HPDE6-E6E7 (cell line): Measurements from ENCODE around the gene TUBGCP4.
"Not testable (repeated sequence)": the region's sequence is repeated elsewhere in the genome, so short reads cannot be mapped to it uniquely, and the experiment has no call there.

Experiments
- DNase-seq: peaks from one replicate; pipeline ENCODE4 v3.0.0; 2011; ENCODE audit warnings: missing footprints; ENCODE audit errors: extremely low spot score

Gene TUBGCP4

GRCh38 chr15:43370975-43371974, at the start of gene TUBGCP4, which contains the start of gene ZSCAN29:
TSS of gene TUBGCP4 (plus strand) at chr15:43371101. CDS start at chr15:43371355, 254 bp downstream.
TSS of gene ZSCAN29 (minus strand) at chr15:43371043. CDS start at chr15:43369913, 1,130 bp downstream.
- peak; percentile 85 for DNase-seq

GRCh38 chr15:43325039-43325684, 45.7 kb upstream of the TUBGCP4 start:
- DNase-seq, result no peak

GRCh38 chr15:43329217-43329959, 41.5 kb upstream of the TUBGCP4 start:
- DNase-seq, result peak; percentile 19

GRCh38 chr15:43329960-43330779, 40.7 kb upstream of the TUBGCP4 start, which contains the start of gene LCMT2:
TSS of gene LCMT2 (minus strand) at chr15:43330573. CDS start at chr15:43330489, 84 bp downstream.
- peak; percentile 88 for DNase-seq

GRCh38 chr15:43330780-43331087, 40.2 kb upstream of the TUBGCP4 start:
- DNase-seq, result no peak

- DNase-seq, result no peak
These were observed 24.6 kb upstream of the TUBGCP4 start for GRCh38 chr15:43346305-43346704.

- no peak for DNase-seq
These were observed 23.8 kb upstream of the TUBGCP4 start for GRCh38 chr15:43347114-43347513.

GRCh38 chr15:43352693-43353382, 18.1 kb upstream of the TUBGCP4 start:
- DNase-seq, result no peak

GRCh38 chr15:43360821-43361220, 10.1 kb upstream of the TUBGCP4 start:
- no peak for DNase-seq

- no peak for DNase-seq
These were observed 9.5 kb upstream of the TUBGCP4 start for GRCh38 chr15:43361313-43361903.

GRCh38 chr15:43370310-43370974, 459 bp upstream of the TUBGCP4 start:
- peak; percentile 28 for DNase-seq

GRCh38 chr15:43376017-43376705, 5.3 kb downstream of the TUBGCP4 start:
- DNase-seq, result peak; percentile 32

GRCh38 chr15:43378601-43379000, 7.7 kb downstream of the TUBGCP4 start:
- DNase-seq, result no peak

GRCh38 chr15:43382310-43382709, 11.4 kb downstream of the TUBGCP4 start:
- DNase-seq, result no peak

GRCh38 chr15:43383070-43383469, 12.2 kb downstream of the TUBGCP4 start:
- DNase-seq, result no peak

- no peak for DNase-seq
These were observed 19.8 kb downstream of the TUBGCP4 start for GRCh38 chr15:43390723-43391122.

GRCh38 chr15:43393592-43393991, 22.7 kb downstream of the TUBGCP4 start:
- not testable (repeated sequence) for DNase-seq

GRCh38 chr15:43402255-43402654, 31.4 kb downstream of the TUBGCP4 start:
- DNase-seq, result no peak

GRCh38 chr15:43403616-43404015, 32.7 kb downstream of the TUBGCP4 start:
- DNase-seq, result no peak
